SIG-M5 (cell line): Measurements from ENCODE around the gene TUBA1B.
"Not testable (repeated sequence)": the region's sequence is repeated elsewhere in the genome, so short reads cannot be mapped to it uniquely, and the experiment has no call there.

Experiments
- DNase-seq: peaks from one replicate; lab custom pipeline; 2025; lab: John Stamatoyannopoulos, UW

The TUBA1B gene

DNA sequence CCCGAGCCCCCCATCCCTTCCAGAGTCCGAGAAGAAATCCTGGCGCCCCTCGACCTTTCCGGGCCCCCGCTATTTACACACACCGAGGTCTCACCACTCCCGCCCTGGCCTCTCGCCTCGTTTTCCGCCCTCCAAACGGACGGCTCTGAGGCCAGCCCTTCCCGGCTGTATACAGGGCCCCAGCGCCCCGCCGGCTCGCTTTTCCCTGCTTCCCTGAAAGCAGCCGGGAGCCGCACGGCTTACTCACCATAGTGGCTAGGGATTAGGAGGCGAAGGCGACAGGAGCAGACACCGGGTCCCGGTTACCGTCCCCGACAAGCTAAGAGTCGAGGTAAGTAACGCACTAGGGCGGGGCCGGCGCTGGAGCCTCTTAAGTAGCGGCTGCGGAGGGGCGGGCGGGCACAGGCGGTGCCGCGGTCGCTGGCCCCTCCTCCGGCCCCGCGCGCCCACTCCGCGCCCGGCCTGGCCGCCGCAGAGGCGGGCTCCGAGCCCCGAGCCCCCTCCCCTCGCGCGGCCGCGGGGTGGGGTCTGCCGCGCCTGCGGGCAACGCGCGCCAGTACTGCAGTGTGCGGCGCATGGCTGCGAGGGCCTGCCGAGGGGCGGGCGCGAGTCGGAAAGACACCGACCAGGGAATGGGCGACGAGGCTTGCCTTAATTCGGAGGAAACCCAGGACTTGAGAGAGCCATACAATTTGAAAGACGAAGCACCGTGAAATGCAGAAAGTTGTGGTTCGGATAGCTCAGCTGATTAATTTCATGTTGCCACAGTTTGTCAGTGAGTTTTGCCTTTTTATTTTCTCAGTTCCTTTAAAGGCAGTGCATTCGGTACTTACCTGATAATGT, at the start of gene TUBA1B:
Gene TUBA1B (minus strand): TSS at position 345 of the 843 bp plus-strand sequence. CDS start 95 bp downstream, at position 250.
- DNase-seq: peak; percentile 75

DNA sequence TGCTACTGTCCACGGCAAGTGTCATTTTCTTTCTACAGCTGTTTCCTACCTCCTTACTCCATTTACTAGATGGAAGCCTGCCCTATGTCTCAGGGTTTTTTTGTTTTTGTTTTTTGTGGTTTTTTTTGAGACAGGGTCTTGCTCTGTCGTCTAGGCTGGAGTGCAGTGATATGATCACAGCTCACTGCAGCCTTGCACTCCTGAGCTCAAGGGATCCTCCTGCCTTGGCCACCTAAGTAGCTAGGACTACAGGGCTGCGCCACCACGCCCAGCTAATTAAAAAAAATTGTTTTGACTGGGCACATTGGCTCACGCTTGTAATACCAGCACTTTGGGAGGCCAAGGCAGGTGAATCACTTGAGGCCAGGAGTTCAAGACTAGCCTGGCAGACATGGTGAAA, 43.0 kb upstream of the TUBA1B start:
- no peak for DNase-seq

DNA sequence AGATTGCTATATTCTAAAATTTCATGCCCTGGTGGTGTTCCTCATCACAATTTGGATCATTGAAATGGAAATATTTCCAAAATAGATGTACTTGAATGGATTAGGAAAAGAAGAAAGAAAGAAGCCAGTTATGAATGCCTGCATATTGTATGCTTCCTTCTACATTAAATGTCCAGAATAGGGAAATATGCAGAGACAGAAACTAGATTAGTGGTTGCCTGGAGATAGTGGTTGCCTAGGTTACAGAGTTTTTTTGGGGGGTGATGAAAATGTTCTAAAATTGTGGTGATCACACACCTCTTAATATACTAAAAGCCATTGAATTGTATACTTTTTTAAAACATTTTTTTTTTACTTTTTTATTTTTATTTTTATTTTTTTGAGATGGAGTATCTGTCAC, 39.7 kb upstream of the TUBA1B start:
- no peak for DNase-seq

DNA sequence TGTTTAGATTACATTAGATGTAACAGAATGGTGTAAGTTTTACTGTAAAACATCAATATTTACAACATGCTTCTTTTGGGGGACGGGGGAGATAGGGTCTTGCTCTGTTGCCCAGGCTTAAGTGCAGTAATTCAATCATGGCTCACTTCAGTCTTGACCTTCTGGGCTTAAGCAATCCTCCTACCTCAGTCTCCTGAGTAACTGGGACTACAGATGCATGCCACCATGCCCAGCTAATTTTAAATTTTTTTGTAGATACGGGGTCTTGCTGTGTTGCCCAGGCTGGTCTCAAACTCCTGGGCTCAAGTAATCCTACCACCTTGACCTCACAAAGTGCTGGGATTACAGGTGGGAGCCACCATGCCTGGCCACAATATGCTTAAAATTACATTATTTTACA, 33.9 kb upstream of the TUBA1B start:
- no peak for DNase-seq

DNA sequence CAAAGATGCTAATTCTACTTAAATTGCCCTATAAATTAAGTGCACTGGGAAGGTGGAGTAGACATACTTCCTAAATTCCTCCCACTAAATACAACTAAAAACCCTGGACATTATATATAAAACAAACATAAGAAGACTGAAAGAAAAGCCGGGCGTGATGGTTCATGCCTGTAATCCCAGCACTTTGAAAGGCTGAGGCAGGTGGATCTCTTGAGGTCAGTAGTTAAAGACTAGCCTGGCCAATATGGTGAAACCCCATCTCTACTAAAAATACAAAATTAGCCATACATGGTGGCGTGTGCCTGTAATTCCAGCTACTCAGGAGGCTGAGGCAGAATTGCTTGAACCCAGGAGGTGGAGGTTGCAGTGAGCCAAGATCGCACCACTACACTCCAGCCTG, 30.7 kb upstream of the TUBA1B start:
- not testable (repeated sequence) for DNase-seq

DNA sequence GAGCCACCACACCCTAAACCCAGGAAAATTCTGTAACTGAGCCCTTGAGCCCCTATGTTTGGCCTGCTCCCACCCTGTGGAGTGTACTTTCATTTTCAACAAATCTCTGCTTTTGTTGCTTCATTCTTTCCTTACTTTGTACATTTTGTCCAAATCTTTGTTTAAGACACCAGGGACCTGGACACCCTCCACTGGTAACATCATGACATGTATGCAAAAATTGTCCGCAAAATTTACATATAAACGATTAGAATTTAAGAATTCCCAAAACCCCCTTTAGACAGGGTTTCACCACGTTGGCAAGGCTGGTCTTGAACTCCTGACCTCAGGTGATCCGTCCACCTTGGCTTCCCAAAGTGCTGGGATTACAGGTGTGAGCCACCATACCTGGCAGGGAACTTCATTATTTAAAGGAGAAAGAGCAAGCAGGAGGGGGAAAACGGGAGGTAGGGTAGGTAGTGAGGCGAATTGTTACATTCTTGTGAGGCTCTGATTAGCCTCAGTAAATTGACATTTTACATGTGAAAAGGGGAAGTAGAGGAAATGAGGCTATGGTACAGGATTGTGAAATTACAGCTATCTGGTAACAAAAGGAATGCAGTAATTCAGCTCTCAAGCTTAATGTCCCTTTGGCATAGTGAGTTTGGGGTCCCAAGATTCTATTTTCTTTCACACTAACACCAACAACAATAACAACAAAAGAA, 30.0 kb upstream of the TUBA1B start:
- DNase-seq: peak; percentile 34

DNA sequence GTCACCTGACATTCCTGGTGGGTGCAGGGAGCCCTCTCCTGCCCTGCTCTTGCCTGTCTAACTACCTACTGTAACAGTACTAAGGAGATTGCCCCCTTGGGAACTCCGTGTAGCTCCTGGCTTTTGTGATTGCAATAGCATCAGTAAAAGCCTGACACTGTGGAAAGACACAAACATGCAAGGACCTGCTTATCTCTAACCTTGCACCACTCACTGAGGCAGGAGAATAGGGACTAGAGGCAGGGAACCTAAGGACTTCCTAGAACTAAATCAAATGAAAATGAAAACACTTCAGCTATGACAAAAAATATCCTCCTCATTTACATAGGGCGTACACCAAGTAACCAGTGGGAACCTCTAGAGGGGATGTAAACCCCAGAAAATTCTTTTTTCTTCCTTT, 29.2 kb upstream of the TUBA1B start:
- DNase-seq: no peak

DNA sequence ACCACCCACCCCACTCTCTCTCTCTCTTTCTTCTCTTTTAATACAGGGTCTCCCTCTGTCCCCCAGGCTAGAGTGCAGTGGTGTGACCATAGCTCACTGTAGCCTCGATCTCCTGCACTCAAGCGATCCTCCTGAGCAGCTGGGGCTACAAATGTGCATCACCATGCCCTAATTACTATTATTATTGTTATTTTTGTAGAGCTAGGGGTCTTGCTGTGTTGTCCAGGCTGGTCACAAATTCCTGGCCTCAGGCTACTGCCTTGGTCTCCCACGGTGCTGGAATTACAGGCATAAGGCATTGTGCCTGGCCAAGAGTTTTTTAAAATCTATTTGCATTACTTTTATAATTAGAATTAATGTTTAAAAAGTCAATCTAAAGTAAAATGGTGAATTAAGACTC, 23.0 kb upstream of the TUBA1B start:
- DNase-seq: no peak

DNA sequence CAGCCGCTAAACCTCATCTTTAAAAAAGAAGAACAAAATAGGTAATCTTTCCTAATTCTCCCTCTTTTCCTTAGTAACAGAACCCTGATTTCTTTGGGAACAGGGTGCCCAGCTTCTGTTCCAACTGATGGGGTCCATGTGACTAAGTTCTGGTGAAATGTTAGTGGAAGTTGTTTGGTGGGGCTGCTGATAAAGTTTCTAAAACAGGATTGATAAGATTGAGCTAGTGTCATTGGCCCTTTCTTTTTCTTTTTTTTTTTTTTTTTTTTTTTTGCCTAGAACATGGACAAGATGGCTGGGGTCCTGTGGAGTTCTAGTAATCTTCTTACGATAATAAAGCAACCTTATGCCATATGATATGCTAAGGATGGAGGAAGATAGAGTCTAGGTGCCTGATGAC, 16.2 kb upstream of the TUBA1B start:
- no peak for DNase-seq

DNA sequence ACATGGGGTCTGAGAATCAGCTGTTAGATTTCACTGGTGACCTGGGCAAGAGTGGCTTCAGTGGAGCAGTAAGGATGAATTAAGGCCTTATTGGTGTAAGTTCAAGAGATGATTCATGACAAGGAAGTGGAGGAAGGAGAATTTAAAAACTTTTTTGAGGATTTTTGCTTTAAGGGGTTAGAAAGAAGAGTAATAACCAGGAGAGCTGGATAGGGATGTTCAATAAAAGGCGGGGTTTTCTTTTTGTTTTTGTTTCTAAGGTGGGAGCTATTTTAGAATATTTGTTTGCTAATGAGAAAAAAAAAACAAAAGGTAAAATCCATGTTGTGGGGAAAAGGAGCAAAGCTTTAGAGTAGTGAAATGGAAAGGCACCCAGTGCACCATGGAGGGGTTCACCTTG, 15.2 kb upstream of the TUBA1B start:
- DNase-seq: no peak

DNA sequence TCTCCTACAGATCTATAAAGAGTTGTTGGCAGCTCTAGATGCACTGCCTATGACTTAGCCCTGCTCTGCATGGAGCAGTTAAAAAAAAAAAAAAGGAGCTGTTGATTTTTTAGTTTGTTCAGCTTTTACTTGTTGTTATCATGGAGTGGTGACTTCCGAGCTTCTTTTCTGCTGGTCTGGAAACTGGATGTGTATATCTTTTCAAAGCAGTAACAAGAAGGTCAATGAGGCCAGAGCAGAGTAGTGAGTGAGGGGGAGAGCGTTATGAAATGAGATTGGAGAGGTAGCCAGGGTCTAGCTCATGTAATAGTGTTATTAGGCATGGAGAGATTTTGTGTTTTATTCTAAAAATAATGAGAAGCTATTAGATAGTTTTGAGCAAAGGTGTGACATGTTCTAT, 13.2 kb upstream of the TUBA1B start:
- no peak for DNase-seq

DNA sequence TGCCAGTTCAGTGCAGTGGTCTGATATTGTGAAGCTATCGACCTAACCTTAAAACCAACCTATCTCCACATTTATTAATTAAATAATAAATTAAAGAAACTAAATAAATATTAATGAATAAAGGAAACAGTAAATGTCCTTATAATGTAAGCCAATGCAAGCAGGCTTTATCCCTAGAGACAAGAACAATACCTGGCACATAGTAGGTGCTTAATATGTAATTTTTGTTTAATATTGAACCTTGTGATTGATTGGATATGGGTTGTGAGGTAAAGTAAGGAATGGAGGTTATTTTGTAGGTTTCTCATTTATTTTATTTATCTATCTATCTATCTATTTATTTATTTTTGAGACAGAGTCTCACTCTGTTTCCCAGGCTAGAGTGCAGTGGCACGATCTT, 7.8 kb upstream of the TUBA1B start:
- no peak for DNase-seq

DNA sequence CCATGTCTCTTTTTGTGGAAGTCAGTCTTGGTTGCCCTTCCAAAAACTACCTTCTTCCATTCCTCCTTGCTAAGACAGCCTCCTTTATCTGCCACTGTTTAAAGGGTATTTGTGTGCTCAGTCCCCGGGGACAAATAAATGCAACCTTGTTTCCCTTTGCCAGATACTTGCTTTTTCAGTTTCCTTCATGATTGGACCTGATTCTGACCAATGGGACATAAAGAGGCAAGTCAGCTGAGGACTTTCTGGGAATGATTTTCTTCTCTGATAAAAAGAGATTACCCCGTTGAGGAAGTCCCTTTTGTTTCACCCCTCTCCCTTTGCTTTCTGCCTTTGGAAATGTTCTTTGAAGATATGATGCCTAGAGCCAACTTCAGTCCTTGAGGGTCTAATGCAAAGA, 7.4 kb upstream of the TUBA1B start:
- DNase-seq: no peak

DNA sequence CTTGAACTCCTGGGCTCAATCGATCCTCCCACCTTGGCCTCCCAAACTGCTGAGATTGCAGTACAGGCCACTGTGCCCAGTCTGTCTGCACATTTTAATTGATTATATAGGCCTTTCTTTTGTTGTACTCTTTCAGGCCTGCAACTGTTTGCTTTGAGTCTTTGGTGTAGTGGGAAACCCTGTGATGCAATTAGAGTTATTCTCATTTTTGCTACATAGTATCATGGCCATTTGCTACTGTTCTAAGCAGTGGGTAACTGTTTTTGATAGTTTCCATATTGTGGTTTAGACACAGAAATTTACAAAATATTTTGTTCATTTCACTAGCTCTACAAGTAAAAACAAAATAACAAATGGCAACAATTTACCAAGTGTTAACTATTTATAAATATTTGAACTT, 6.3 kb upstream of the TUBA1B start:
- no peak for DNase-seq

DNA sequence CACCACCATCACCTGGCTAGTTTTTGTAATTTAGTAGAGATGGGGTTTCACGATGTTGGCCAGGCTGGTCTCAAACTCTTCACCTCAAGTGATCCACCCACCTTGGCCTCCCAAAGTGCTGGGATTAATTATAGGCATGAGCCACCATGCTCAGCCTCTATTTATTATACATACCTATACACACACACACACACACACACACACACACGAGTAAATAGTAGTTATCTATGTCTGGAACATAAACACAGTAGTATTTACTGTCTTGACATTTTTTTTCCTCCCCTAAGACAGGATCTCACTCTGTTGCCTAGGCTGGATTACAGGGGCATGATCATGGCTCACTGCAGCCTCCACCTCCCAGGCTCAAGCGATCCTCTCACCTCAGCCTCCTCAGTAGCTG, 5.8 kb upstream of the TUBA1B start:
- DNase-seq: not testable (repeated sequence)

DNA sequence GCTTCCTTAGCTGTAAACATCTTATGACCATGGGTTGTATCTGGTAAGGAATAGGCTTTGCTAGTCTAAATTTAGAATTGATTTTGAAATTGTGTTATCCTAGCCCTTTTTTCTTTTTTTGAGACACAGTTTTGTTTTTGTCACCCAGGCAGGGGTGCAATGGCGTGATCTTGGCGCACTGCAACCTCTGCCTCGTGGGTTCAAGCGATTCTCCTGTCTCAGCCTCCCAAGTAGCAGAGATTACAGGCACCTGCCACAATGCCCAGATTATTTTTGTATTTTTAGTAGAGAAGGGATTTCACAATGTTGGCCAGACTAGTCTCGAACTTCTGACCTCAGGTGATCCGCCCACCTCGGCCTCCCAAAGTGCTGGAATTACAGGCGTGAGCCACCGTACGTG, 2.4 kb upstream of the TUBA1B start:
- no peak for DNase-seq

DNA sequence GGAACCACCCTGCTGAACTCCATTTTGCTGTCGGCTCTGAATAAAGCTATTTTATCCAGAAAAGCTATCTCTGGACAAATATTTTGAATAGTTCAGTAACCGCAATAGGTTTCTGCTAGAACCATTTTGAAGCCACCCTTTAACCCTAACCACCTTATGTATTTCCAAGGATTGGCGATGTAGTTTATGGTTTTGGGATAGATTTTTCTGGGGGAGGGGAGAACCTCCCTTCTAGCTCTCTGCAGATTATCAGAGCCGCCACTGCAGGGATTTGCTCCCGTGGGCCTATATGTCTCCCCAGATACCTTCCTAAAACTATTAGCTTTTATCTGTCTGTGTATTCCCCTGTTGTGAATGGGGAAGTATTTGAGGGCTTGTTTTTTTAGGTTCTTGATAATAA, 1.8 kb upstream of the TUBA1B start:
- no peak for DNase-seq

DNA sequence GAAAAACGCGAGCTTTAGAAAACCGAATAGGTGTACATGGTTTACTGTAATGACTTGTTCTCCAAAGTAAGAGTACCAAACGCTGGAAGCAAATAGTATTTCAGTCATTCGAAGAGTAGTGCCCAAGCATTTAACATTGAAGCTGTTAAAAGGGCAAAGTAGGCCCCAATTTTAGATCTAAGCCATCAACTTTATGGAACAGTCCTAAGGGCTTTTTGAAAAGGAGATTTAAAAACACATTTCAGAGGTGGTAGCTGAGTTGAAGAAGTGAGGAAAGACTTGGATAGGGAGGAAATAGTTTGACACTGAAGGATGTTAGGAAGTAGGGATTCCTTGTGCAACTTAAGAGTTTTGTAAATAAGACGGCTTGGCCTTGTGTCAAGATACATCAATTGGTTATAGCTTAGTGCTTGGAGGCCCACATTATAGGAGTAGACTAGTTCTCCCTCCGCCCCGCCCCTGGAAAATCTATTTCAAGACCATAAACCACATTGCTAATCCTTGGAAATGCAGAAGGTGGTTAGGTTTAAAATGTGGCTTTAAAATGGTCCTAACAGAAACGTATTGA, 783 bp upstream of the TUBA1B start:
- no peak for DNase-seq

DNA sequence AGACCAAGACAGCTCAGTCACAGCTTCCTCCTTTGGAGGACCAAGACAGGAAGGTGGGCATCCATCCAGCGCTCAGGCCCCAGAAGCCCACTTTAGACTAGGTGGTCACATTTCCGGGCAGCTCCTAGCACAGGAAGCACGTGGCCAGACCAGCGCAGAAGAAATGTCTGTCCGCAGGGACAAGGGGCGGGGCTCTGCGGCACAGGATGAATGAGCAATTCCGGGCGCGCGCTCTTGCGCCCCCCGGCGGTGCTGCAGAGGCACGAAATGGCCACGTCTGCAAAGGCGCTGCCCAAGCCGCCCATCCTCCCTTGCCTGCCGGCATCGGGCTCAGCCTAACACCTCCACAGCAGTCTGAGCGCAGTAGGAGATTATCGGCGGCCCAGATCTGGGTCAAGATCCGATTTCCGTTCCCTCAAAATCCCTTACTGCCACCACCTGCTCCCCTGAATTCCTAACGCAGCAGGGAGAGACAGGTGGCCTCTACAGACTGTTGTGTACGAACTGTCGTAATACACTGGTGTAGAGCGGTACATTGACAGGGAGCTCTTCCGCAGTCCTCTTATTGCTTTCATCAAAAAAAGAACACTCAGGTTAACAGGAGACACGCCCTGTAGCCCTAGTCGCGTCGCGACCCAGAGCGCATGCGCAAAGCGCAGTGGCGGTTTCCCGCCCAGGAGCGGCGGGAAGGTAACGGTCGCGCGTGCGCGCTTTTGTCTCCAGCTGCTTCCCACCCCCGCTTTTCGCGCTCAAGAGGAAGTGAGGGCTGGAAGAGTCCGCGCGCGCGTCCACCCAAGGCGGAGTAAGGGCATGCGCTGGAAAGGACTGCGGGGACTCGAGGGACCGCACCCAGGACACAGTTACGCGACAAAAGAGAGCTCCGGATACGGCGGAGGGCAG, 794 bp downstream of the TUBA1B start:
- DNase-seq: peak; percentile 65

DNA sequence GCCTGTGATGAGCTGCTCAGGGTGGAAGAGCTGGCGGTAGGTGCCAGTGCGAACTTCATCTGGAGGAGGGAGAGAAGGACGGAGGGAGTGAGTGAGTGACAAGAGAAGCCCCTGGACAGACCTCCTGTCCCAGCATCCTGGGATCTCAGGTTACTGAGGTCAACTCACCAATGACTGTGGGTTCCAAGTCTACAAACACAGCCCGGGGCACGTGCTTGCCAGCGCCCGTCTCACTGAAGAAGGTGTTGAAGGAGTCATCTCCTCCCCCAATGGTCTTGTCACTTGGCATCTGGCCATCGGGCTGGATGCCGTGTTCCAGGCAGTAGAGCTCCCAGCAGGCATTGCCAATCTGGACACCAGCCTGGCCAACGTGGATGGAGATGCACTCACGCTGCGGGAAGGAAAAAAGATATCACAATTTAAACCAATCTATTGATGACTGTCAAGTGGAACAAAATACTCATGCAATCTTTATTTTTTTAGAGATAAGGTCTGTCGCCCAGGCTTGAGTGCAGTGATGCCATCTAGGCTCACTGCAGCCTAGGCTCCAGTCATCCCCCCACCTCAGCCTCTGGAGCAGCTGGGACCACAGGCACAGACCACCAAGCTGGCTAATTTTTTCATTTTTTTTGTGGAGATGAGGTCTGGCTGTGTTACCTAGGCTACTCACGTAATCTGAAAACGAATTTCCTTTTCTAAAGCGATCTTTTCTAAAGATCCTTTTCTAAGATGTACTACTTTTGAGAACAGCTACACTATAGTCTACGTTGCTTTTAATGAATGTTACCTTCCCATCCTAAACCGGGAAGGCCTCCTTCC, 1.7 kb downstream of the TUBA1B start:
- no peak for DNase-seq

DNA sequence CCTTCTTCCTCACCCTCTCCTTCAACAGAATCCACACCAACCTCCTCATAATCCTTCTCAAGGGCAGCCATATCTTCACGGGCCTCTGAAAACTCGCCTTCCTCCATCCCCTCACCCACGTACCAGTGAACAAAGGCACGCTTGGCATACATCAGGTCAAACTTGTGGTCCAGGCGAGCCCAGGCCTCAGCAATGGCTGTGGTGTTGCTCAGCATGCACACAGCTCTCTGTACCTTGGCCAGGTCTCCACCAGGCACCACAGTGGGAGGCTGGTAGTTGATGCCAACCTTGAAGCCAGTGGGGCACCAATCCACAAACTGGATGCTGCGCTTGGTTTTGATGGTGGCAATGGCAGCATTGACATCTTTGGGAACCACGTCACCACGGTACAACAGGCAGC, 3.2 kb downstream of the TUBA1B start:
- not testable (repeated sequence) for DNase-seq
